Sigmoid colon (tissue), 7 donors: Measurements from ENCODE around the gene PEX7. TPM values are rescaled to one million over a fixed set of nuclear protein-coding genes. Genes with fewer than 3 reads are reported as not detected.

ENCODE experiments used
- DNase-seq: peaks from one replicate; pipeline ENCODE4 v3.0.0-alpha.2; 2019
- H3K27ac ChIP-seq, 4 donors: fragments of 200-600 bp; sonication (generic); one replicate each; pipeline ENCODE4 v1.5.1; 2016 to 2019; ENCODE audit warnings: mild to moderate bottlenecking in 1 of 4
- H3K27me3 ChIP-seq, 3 donors: fragments of 200-600 bp; sonication (generic); one replicate each; pipeline ENCODE4 v1.5.1; 2019; ENCODE audit warnings: mild to moderate bottlenecking in 1 of 3
- H3K36me3 ChIP-seq, 4 donors: fragments of 200-600 bp; sonication (generic); one replicate each; pipeline ENCODE4 v1.5.1; 2016 to 2019
- H3K4me1 ChIP-seq, 4 donors: fragments of 200-600 bp; sonication (generic); one replicate each; pipeline ENCODE4 v1.5.1; 2017 to 2019
- H3K4me3 ChIP-seq, 4 donors: fragments of 200-600 bp; sonication (generic); one replicate each; pipeline ENCODE4 v1.5.1; 2017 to 2019; ENCODE audit warnings: mild to moderate bottlenecking in 2 of 4, moderate library complexity in 1 of 4
- H3K9me3 ChIP-seq, 4 donors: fragments of 200-600 bp in 3 of 4; sonication (generic) in 3 of 4; one replicate each; pipeline versions ENCODE4 v1.5.1 to v1.6.1; 2013 to 2019
- EP300 ChIP-seq, 4 donors: sonication (generic); formaldehyde crosslinking; IDR thresholded peaks; one replicate each; pipeline ENCODE4 v1.6.1; 2017; ENCODE audit warnings: antibody characterized with exemption in 4 of 4
- POLR2A ChIP-seq, 2 donors: fragments of 450-650 bp; IDR thresholded peaks; one replicate each; pipeline ENCODE4 v1.6.1; 2016; ENCODE audit warnings: antibody characterized with exemption in 2 of 2, mild to moderate bottlenecking in 2 of 2, moderate library complexity in 2 of 2
- POLR2AphosphoS5 ChIP-seq, 4 donors: sonication (generic); formaldehyde crosslinking; IDR thresholded peaks; one replicate each; pipeline ENCODE4 v1.6.1; 2017; ENCODE audit warnings: antibody characterized with exemption in 4 of 4
- WGBS, 2 donors: extraction: QIAGEN DNeasy Blood & Tissue Kit; methylation state at CpG; one replicate each; pipeline ENCODE4 v1.1.7; 2013; 5-methylcytosine and 5-hydroxymethylcytosine counted together
- intact Hi-C: fragments of 100-400 bp; cut with DNase I; formaldehyde crosslinking; loops from one replicate; pipeline ENCODE4 v1.15.1; 2023
- polyA plus RNA-seq, 3 donors: library from polyadenylated mRNA; stranded (reverse); fragments of 200-250 nt; gene quantifications; one replicate each; pipeline ENCODE4 v1.2.3, GENCODE V29; 2013
- total RNA-seq, 4 donors: library from RNA; depleted of rRNA; stranded (reverse); fragments of >200 nt; gene quantifications; one replicate each; pipeline ENCODE4 v1.1.0, GENCODE V29; 2016
- TF ChIP-seq, protein P1 (sequence below), 4 experiments: fragments of 450-650 bp in 3 of 4; fragments of 200-600 bp in 1 of 4; IDR thresholded peaks; one replicate each; pipeline ENCODE4 v1.5.1; 2016 to 2019; ENCODE audit warnings: antibody characterized with exemption in 4 of 4, mild to moderate bottlenecking in 3 of 4, moderate library complexity in 2 of 4
- donor health status: healthy with polysubstance abuse.
- donor health status: Bipolar disorder and iron deficiency.
- donor health status: healthy.

PEX7 gene
- total and polyA plus RNA-seq, 7 donors = 2.9 to 15.0 (median 6.9) TPM

DNA sequence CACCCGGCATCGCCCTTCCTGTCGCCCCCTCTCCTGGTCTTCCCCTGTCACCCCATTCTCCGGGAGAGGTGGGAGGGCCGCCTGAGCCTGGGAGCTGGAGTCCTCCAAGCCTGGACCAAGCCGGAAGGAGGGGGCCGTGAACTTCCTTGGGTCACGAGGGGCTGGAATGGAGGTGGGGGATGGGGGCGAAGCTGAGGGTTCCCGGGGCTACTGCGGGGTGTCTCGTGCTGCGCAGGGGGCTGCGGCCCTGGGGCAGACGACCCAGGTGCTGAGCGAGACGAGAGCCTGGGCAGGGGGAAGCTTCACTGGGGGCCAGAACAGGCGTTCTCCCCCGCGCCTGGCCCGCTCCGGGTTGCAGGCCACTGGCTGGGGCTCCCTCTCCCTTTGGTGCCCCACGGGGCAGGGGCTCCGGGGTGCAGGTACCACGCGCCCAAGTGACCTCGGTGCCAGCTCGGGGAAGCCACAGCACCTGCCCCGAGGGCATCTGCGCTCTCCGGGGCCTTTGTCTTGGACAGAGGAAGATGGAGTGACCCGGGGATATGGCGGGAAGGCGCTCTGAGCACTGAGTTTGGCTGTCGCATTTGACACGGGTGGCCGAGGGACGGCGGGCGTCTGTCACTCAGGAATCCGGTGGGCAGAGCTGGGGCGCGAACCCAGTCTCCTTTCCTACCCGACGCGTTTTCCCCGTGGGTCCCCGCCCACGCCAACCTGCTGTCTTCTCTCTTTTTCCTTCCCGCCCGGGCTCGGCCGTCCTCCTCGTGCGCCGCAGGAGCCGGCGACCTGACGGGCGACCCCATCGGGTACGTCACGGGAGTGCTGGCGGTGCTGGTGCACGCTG lies 100.9 kb downstream of the PEX7 start:
- H3K27me3 ChIP-seq = peaks cover 36 to 66% (median 48%) of the 10 kb centered on the region in 3 donors
- no peaks in the 10 kb centered on the region for H3K9me3 ChIP-seq
- peak overlapping the region in 1 of 4 donors; percentile 54 for H3K4me3 ChIP-seq
- H3K36me3 ChIP-seq = no peaks in the 10 kb centered on the region
- intact Hi-C loops = no loop called here
- DNase-seq = no peak
- no peak overlapping the region for H3K27ac ChIP-seq
- 9 to 22% methylated on average over 65 of the region's 65 CpGs for WGBS, 2 donors
- H3K4me1 ChIP-seq = peaks cover 0 to 36% (median 35%) of the 10 kb centered on the region in 4 donors
- TF ChIP-seq POLR2AphosphoS5 (IDR thresholded peaks at IDR 0.05) = no peak
- TF ChIP-seq POLR2A (IDR thresholded peaks at IDR 0.05) = no peak
- TF ChIP-seq, protein P1, sequence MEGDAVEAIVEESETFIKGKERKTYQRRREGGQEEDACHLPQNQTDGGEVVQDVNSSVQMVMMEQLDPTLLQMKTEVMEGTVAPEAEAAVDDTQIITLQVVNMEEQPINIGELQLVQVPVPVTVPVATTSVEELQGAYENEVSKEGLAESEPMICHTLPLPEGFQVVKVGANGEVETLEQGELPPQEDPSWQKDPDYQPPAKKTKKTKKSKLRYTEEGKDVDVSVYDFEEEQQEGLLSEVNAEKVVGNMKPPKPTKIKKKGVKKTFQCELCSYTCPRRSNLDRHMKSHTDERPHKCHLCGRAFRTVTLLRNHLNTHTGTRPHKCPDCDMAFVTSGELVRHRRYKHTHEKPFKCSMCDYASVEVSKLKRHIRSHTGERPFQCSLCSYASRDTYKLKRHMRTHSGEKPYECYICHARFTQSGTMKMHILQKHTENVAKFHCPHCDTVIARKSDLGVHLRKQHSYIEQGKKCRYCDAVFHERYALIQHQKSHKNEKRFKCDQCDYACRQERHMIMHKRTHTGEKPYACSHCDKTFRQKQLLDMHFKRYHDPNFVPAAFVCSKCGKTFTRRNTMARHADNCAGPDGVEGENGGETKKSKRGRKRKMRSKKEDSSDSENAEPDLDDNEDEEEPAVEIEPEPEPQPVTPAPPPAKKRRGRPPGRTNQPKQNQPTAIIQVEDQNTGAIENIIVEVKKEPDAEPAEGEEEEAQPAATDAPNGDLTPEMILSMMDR (IDR thresholded peaks at IDR 0.05) = no peak
- TF ChIP-seq EP300 (IDR thresholded peaks at IDR 0.05) = no peak

DNA sequence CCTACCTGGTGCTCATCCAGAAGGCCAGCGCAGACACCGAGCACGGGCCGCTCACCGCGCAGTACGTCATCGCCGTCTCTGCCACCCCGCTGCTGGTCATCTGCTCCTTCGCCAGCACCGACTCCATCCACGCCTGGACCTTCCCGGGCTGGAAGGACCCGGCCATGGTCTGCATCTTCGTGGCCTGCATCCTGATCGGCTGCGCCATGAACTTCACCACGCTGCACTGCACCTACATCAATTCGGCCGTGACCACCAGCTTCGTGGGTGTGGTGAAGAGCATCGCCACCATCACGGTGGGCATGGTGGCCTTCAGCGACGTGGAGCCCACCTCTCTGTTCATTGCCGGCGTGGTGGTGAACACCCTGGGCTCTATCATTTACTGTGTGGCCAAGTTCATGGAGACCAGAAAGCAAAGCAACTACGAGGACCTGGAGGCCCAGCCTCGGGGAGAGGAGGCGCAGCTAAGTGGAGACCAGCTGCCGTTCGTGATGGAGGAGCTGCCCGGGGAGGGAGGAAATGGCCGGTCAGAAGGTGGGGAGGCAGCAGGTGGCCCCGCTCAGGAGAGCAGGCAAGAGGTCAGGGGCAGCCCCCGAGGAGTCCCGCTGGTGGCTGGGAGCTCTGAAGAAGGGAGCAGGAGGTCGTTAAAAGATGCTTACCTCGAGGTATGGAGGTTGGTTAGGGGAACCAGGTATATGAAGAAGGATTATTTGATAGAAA lies 101.7 kb downstream of the PEX7 start:
- 74 to 83% methylated on average over 40 of the region's 40 CpGs for WGBS, 2 donors
- no peak for TF ChIP-seq POLR2A (IDR thresholded peaks at IDR 0.05)
- TF ChIP-seq POLR2AphosphoS5 (IDR thresholded peaks at IDR 0.05) = no peak
- TF ChIP-seq, protein P1 (IDR thresholded peaks at IDR 0.05) = no peak
- TF ChIP-seq EP300 (IDR thresholded peaks at IDR 0.05) = no peak
- Histone ChIP-seq H3K4me1 (peaks cover 0 to 36% (median 35%) of the 10 kb centered on the region in 4 donors), H3K9me3 (no peaks in the 10 kb centered on the region), H3K27ac (no peak overlapping the region), H3K27me3 (peaks cover 36 to 61% (median 48%) of the 10 kb centered on the region in 3 donors), H3K4me3 (no peak overlapping the region), H3K36me3 (no peaks in the 10 kb centered on the region)
- intact Hi-C loops = no loop called here
- DNase-seq = no peak

DNA sequence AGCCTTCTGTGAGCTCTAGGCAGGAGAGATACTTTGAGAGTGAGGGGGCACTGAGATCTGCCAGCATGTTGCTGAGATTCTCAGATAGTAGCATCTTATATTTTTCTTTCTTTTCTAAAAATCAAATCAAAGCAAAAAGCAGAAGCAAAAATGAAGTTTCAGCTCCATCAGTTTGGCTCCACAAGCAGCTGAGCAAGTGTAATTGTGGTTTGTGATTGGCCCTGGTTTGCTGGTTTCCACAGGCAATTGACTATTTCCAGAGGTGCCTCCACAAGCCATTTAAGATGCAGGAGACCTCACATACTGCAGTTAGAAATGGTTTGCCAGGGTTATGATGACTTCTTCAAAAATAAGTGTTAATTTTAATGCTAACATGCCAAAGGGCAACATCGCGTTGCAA lies 104.0 kb downstream of the PEX7 start:
- peaks cover 0 to 23% (median 23%) of the 10 kb centered on the region in 4 donors for H3K4me1 ChIP-seq
- no peak overlapping the region for H3K27ac ChIP-seq
- H3K9me3 ChIP-seq = no peaks in the 10 kb centered on the region
- H3K27me3 ChIP-seq = peaks cover 24 to 39% (median 27%) of the 10 kb centered on the region in 3 donors
- H3K4me3 ChIP-seq = no peak overlapping the region
- intact Hi-C loops = no loop called here
- no peak for DNase-seq
- no peaks in the 10 kb centered on the region for H3K36me3 ChIP-seq
- TF ChIP-seq POLR2AphosphoS5 (IDR thresholded peaks at IDR 0.05) = no peak
- TF ChIP-seq EP300 (IDR thresholded peaks at IDR 0.05) = no peak
- TF ChIP-seq, protein P1 (IDR thresholded peaks at IDR 0.05) = no peak
- TF ChIP-seq POLR2A (IDR thresholded peaks at IDR 0.05) = no peak
- 96 to 99% methylated on average over 2 of the region's 2 CpGs for WGBS, 2 donors

DNA sequence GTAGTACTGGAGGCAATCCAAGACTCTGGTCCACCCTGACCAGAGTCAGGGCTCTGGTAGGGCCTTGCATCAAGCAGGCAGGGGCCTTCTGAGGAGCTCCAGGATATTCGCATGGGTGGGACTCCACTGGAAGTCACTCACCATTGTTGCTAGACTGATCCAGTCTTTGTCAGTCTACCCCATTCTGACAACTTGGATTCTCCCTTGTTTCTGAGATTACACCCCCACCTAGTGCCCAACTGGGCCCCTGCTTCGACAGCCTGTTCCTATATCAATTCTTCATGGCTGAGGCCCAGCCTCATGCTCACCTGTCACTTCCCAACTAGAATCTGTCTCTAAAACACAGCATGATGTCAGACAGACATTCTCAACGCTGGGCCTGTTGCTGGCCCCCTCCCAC lies 104.9 kb downstream of the PEX7 start:
- no peaks in the 10 kb centered on the region for H3K9me3 ChIP-seq
- TF ChIP-seq POLR2A (IDR thresholded peaks at IDR 0.05) (no peak), EP300 (IDR thresholded peaks at IDR 0.05) (no peak), POLR2AphosphoS5 (IDR thresholded peaks at IDR 0.05) (no peak)
- TF ChIP-seq, protein P1 (IDR thresholded peaks at IDR 0.05) = no peak
- no peaks in the 10 kb centered on the region for H3K36me3 ChIP-seq
- intact Hi-C loops = no loop called here
- H3K27ac ChIP-seq = no peak overlapping the region
- peaks cover 15 to 30% (median 18%) of the 10 kb centered on the region in 3 donors for H3K27me3 ChIP-seq
- H3K4me1 ChIP-seq = peaks cover 0 to 14% (median 14%) of the 10 kb centered on the region in 4 donors
- 82 to 84% methylated on average over 3 of the region's 3 CpGs for WGBS, 2 donors
- H3K4me3 ChIP-seq = no peak overlapping the region
- DNase-seq = no peak
